Measurements from ENCODE around the gene DGCR8.

Gene DGCR8

GRCh38 chr22:20052309-20053259 lies 27.5 kb upstream of the DGCR8 start:
- DNase-seq (ENCODE audit: low read depth): no peak

GRCh38 chr22:20053407-20054033 lies 26.5 kb upstream of the DGCR8 start:
- no peak for DNase-seq (ENCODE audit: low read depth)

GRCh38 chr22:20054034-20054427 lies 26.0 kb upstream of the DGCR8 start:
- no peak for DNase-seq (ENCODE audit: low read depth)

- DNase-seq (ENCODE audit: low read depth): no peak
Measured at GRCh38 chr22:20054485-20054884, 25.6 kb upstream of the DGCR8 start.

- DNase-seq (ENCODE audit: low read depth): no peak
Measured at GRCh38 chr22:20055144-20055543, 24.9 kb upstream of the DGCR8 start.

- no peak for DNase-seq (ENCODE audit: low read depth)
Measured at GRCh38 chr22:20055654-20056053, 24.4 kb upstream of the DGCR8 start.

GRCh38 chr22:20056161-20056560 lies 23.9 kb upstream of the DGCR8 start:
- DNase-seq (ENCODE audit: low read depth): no peak

GRCh38 chr22:20056696-20057386 lies 23.2 kb upstream of the DGCR8 start:
- DNase-seq (ENCODE audit: low read depth): no peak

GRCh38 chr22:20057596-20058268 lies 22.3 kb upstream of the DGCR8 start:
- DNase-seq (ENCODE audit: low read depth): no peak

- no peak for DNase-seq (ENCODE audit: low read depth)
Measured at GRCh38 chr22:20058989-20059770, 20.9 kb upstream of the DGCR8 start.

- DNase-seq (ENCODE audit: low read depth): no peak
Measured at GRCh38 chr22:20060700-20061480, 19.2 kb upstream of the DGCR8 start.

- DNase-seq (ENCODE audit: low read depth): no peak
Measured at GRCh38 chr22:20061481-20061861, 18.6 kb upstream of the DGCR8 start.

- no peak for DNase-seq (ENCODE audit: low read depth)
Measured at GRCh38 chr22:20062043-20062765, 17.8 kb upstream of the DGCR8 start.

- no peak for DNase-seq (ENCODE audit: low read depth)
Measured at GRCh38 chr22:20062766-20063083, 17.3 kb upstream of the DGCR8 start.

GRCh38 chr22:20063271-20064139 lies 16.5 kb upstream of the DGCR8 start:
- no peak for DNase-seq (ENCODE audit: low read depth)

- DNase-seq (ENCODE audit: low read depth): no peak
Measured at GRCh38 chr22:20064140-20064480, 15.9 kb upstream of the DGCR8 start.

- no peak for DNase-seq (ENCODE audit: low read depth)
Measured at GRCh38 chr22:20064545-20065262, 15.3 kb upstream of the DGCR8 start.

GRCh38 chr22:20065896-20066616 lies 14.0 kb upstream of the DGCR8 start:
- no peak for DNase-seq (ENCODE audit: low read depth)
